Endothelial cell of umbilical vein (primary cell): ENCODE data around the gene RPA4.

Source experiments
- EZH2 ChIP-seq: IDR thresholded peaks from 2 replicates; pipeline ENCODE4 v1.6.1; 2012; ENCODE audit warnings: borderline replicate concordance, low read depth, mild to moderate bottlenecking, moderate library complexity, low read length, inconsistent platforms; ENCODE audit not compliant: severe bottlenecking
- FOS ChIP-seq: IDR thresholded peaks from 2 replicates; pipeline ENCODE4 v1.6.1; 2011; ENCODE audit warnings: mild to moderate bottlenecking, low read length, moderate library complexity, borderline replicate concordance; ENCODE audit not compliant: insufficient read depth
- GATA2 ChIP-seq: IDR thresholded peaks from 2 replicates; pipeline ENCODE4 v1.7.0; 2011; ENCODE audit warnings: low read depth, mild to moderate bottlenecking, moderate library complexity, mixed read lengths, low read length; ENCODE audit not compliant: insufficient read length, insufficient read depth
- JUN ChIP-seq: IDR thresholded peaks from 2 replicates; pipeline ENCODE4 v1.6.1; 2011; ENCODE audit warnings: borderline replicate concordance, low read depth; ENCODE audit not compliant: insufficient read length, insufficient read depth
- MYC ChIP-seq: IDR thresholded peaks from one replicate; pipeline ENCODE4 v1.6.1; 2011; ENCODE audit warnings: mild to moderate bottlenecking, low read depth, low read length
- POLR2A ChIP-seq: IDR thresholded peaks from 2 replicates; pipeline ENCODE4 v1.6.1; 2012; ENCODE audit warnings: low read depth, mild to moderate bottlenecking, control low read depth, low read length
- POLR2AphosphoS5 ChIP-seq: IDR thresholded peaks from 2 replicates; pipeline ENCODE4 v1.6.1; 2012; ENCODE audit warnings: low read depth, mild to moderate bottlenecking, control low read depth, low read length, moderate library complexity; ENCODE audit not compliant: insufficient read depth
- TF ChIP-seq, protein P1 (sequence below), 2 donors: IDR thresholded peaks; 1 replicate in 1 of 2; 2 replicates in 1 of 2; pipeline ENCODE4 v1.5.1; 2011; ENCODE audit warnings: low read length in 2 of 2, mild to moderate bottlenecking in 2 of 2, moderate library complexity in 2 of 2, control low read depth in 1 of 2, inconsistent platforms in 1 of 2, low read depth in 1 of 2; ENCODE audit not compliant: insufficient read depth in 1 of 2; ENCODE audit errors: extremely low read depth in 1 of 2
- TF ChIP-seq, protein P2 (sequence below): IDR thresholded peaks from 2 replicates; pipeline ENCODE4 v1.6.1; 2011; ENCODE audit not compliant: insufficient read depth, insufficient read length

DNA sequence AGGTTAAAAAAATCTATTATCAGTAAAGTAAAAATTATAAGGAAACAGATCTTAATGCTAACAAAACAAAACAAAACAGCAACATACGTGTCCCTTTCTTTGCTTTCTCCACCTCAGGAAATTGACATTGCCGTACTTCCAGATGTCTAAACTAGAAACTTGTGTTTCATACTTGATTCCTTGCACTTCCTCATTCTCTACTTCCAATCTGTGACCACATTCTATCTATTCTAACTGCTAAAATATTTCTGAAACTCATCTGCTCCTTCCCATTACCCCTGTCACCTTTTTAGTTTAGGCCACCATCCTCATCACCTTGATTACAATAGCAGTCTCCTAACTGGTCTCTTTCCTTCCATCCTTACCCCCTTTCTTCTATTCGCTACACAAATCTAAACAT, 22.5 kb upstream of the RPA4 start:
- TF ChIP-seq EZH2 (no peak), POLR2A (no peak), POLR2AphosphoS5 (no peak), JUN (no peak), FOS (no peak), MYC (no peak), GATA2 (no peak)
- TF ChIP-seq, protein P1, sequence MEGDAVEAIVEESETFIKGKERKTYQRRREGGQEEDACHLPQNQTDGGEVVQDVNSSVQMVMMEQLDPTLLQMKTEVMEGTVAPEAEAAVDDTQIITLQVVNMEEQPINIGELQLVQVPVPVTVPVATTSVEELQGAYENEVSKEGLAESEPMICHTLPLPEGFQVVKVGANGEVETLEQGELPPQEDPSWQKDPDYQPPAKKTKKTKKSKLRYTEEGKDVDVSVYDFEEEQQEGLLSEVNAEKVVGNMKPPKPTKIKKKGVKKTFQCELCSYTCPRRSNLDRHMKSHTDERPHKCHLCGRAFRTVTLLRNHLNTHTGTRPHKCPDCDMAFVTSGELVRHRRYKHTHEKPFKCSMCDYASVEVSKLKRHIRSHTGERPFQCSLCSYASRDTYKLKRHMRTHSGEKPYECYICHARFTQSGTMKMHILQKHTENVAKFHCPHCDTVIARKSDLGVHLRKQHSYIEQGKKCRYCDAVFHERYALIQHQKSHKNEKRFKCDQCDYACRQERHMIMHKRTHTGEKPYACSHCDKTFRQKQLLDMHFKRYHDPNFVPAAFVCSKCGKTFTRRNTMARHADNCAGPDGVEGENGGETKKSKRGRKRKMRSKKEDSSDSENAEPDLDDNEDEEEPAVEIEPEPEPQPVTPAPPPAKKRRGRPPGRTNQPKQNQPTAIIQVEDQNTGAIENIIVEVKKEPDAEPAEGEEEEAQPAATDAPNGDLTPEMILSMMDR (IDR thresholded peaks at IDR 0.05; ENCODE audit: extremely low read depth in 1 of 2, insufficient read depth in 1 of 2, low read depth in 1 of 2, low read length in 2 of 2), result no peak
- TF ChIP-seq, protein P2, sequence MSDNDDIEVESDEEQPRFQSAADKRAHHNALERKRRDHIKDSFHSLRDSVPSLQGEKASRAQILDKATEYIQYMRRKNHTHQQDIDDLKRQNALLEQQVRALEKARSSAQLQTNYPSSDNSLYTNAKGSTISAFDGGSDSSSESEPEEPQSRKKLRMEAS, result no peak
